HG02588 (cell line): ENCODE measurements around the gene NOL3.
"Not testable (repeated sequence)": the region's sequence is repeated elsewhere in the genome, so short reads cannot be mapped to it uniquely, and the experiment has no call there.

Source experiments
- ATAC-seq: cut with Tn5 transposase; IDR thresholded peaks from one replicate; pipeline ENCODE4 v1.9.1; 2021; ENCODE audit warnings: mild to moderate bottlenecking, moderate library complexity; ENCODE audit not compliant: unreplicated experiment

The NOL3 gene

GRCh38 chr16:67170168-67170948 lies at the start of gene NOL3:
Gene NOL3 (plus strand): TSS chr16:67170538.
- peak; percentile 48 for ATAC-seq

GRCh38 chr16:67122799-67123198 lies 47.5 kb upstream of the NOL3 start:
- ATAC-seq: not testable (repeated sequence)

GRCh38 chr16:67128417-67128816 lies 41.9 kb upstream of the NOL3 start:
- ATAC-seq: no peak

GRCh38 chr16:67128887-67129286 lies 41.5 kb upstream of the NOL3 start:
- ATAC-seq: no peak

- no peak for ATAC-seq
Measured at GRCh38 chr16:67129422-67129821, 40.9 kb upstream of the NOL3 start.

- no peak for ATAC-seq
Measured at GRCh38 chr16:67137605-67138004, 32.7 kb upstream of the NOL3 start.

GRCh38 chr16:67141391-67141790 lies 28.9 kb upstream of the NOL3 start:
- ATAC-seq: no peak

GRCh38 chr16:67142342-67142741 lies 28.0 kb upstream of the NOL3 start:
- no peak for ATAC-seq

- no peak for ATAC-seq
Measured at GRCh38 chr16:67144943-67145342, 25.4 kb upstream of the NOL3 start.

- ATAC-seq: no peak
Measured at GRCh38 chr16:67145746-67146145, 24.6 kb upstream of the NOL3 start.

- no peak for ATAC-seq
Measured at GRCh38 chr16:67146523-67147357, 23.6 kb upstream of the NOL3 start.

GRCh38 chr16:67147437-67148140 lies 22.7 kb upstream of the NOL3 start:
- ATAC-seq: no peak

- ATAC-seq: no peak
Measured at GRCh38 chr16:67148221-67148620, 22.1 kb upstream of the NOL3 start.

- ATAC-seq: no peak
Measured at GRCh38 chr16:67148656-67149275, 21.6 kb upstream of the NOL3 start.

GRCh38 chr16:67149276-67150046 lies 20.9 kb upstream of the NOL3 start:
- ATAC-seq: no peak

GRCh38 chr16:67150047-67150832 lies 20.1 kb upstream of the NOL3 start:
- peak; percentile 50 for ATAC-seq

GRCh38 chr16:67150833-67151396 lies 19.4 kb upstream of the NOL3 start, which contains the start of gene B3GNT9:
Gene B3GNT9 (minus strand): TSS chr16:67150998. CDS start chr16:67150485, 513 bp downstream.
- ATAC-seq: peak; percentile 57

- ATAC-seq: no peak
Measured at GRCh38 chr16:67151431-67152097, 18.8 kb upstream of the NOL3 start.
